Activated B cell treated with CpG ODN at 0.5 μM for 24 hours (primary cell): Measurements from ENCODE around the gene CEP164. TPM values are rescaled to one million over a fixed set of nuclear protein-coding genes. Genes with fewer than 3 reads are reported as not detected.

ENCODE experiments used
- ATAC-seq: fragments of 200-7000 bp; cut with Tn5 transposase; one replicate; pipeline ENCODE4 v1.10.0; 2021; ENCODE audit warnings: low read depth, mild to moderate bottlenecking, moderate library complexity
- CTCF ChIA-PET: fragments of 350-600 bp; sonication (Branson Sonifier 250); formaldehyde crosslinking; loops from one replicate; lab custom pipeline; 2021; ENCODE audit warnings: antibody characterized with exemption; lab: Charles Lee
- POLR2A ChIA-PET: fragments of 350-600 bp; sonication (Branson Sonifier 250); formaldehyde crosslinking; loops from one replicate; lab custom pipeline; 2021; ENCODE audit warnings: antibody characterized with exemption; lab: Charles Lee
- DNase-seq: peaks from one replicate; pipeline ENCODE4 v3.0.0; 2022
- H3K27ac Mint-ChIP-seq: one replicate; pipeline ENCODE4 v1.8.0; 2020; ENCODE audit warnings: mixed read lengths
- H3K27me3 Mint-ChIP-seq: one replicate; pipeline ENCODE4 v1.8.0; 2021; ENCODE audit warnings: mixed read lengths
- H3K36me3 Mint-ChIP-seq: one replicate; pipeline ENCODE4 v1.8.0; 2021; ENCODE audit warnings: low read depth, mixed read lengths
- H3K4me1 Mint-ChIP-seq: one replicate; pipeline ENCODE4 v1.8.0; 2021; ENCODE audit warnings: mixed read lengths
- H3K4me3 Mint-ChIP-seq: one replicate; pipeline ENCODE4 v1.8.0; 2020; ENCODE audit warnings: mild to moderate bottlenecking, mixed read lengths
- H3K9me3 Mint-ChIP-seq: one replicate; pipeline ENCODE4 v1.8.0; 2020; ENCODE audit warnings: mixed read lengths
- CTCF ChIP-seq: fragments of 200-600 bp; IDR thresholded peaks from one replicate; pipeline ENCODE4 v1.8.0; 2022; ENCODE audit warnings: antibody characterized with exemption, mild to moderate bottlenecking
- intact Hi-C: fragments of 100-400 bp; cut with micrococcal nuclease; formaldehyde crosslinking; loops from one replicate; pipeline ENCODE4 v1.15.1; 2024
- total RNA-seq: library from RNA; stranded (reverse); gene quantifications from 2 replicates; pipeline ENCODE4 v1.2.3, GENCODE V29; 2022

CEP164 gene
- total RNA-seq, 1 donor from 2014 or later: 50.9 TPM

GRCh38 chr11:117356126-117356890, 28.7 kb downstream of the CEP164 start:
- Mint-ChIP-seq H3K4me1 (no peaks in the 10 kb centered on the region), H3K4me3 (no peak overlapping the region), H3K9me3 (no peaks in the 10 kb centered on the region), H3K27ac (no peak overlapping the region), H3K36me3 (peaks cover 64% of the 10 kb centered on the region), H3K27me3 (no peaks in the 10 kb centered on the region)
- ChIA-PET CTCF (no interaction called here), POLR2A (no interaction called here)
- no peak for DNase-seq
- intact Hi-C loops: no loop called here
- no peak for TF ChIP-seq CTCF
- ATAC-seq: no peak

GRCh38 chr11:117361432-117361831, 33.8 kb downstream of the CEP164 start:
- POLR2A ChIA-PET: no interaction called here
- Mint-ChIP-seq H3K4me1 (no peaks in the 10 kb centered on the region), H3K4me3 (no peak overlapping the region), H3K9me3 (no peaks in the 10 kb centered on the region), H3K27ac (no peak overlapping the region), H3K36me3 (peaks cover 68% of the 10 kb centered on the region), H3K27me3 (no peaks in the 10 kb centered on the region)
- no peak for ATAC-seq
- CTCF ChIA-PET: no interaction called here
- TF ChIP-seq CTCF: no peak
- intact Hi-C loops: no loop called here
- no peak for DNase-seq

GRCh38 chr11:117366248-117366647, 38.6 kb downstream of the CEP164 start:
- TF ChIP-seq CTCF: no peak
- DNase-seq (no peak), ATAC-seq (no peak)
- ChIA-PET POLR2A (no interaction called here), CTCF (no interaction called here)
- no peaks in the 10 kb centered on the region for H3K27me3 Mint-ChIP-seq
- no peak overlapping the region for H3K27ac Mint-ChIP-seq
- no peaks in the 10 kb centered on the region for H3K9me3 Mint-ChIP-seq
- H3K36me3 Mint-ChIP-seq: peaks cover 81% of the 10 kb centered on the region
- no peaks in the 10 kb centered on the region for H3K4me1 Mint-ChIP-seq
- H3K4me3 Mint-ChIP-seq: no peak overlapping the region
- intact Hi-C loops: no loop called here

- ChIA-PET POLR2A (no interaction called here), CTCF (no interaction called here)
- no peak overlapping the region for H3K4me3 Mint-ChIP-seq
- no peaks in the 10 kb centered on the region for H3K9me3 Mint-ChIP-seq
- no peaks in the 10 kb centered on the region for H3K27me3 Mint-ChIP-seq
- intact Hi-C loops: no loop called here
- ATAC-seq (no peak), DNase-seq (no peak)
- H3K27ac Mint-ChIP-seq: no peak overlapping the region
- H3K36me3 Mint-ChIP-seq: peaks cover 81% of the 10 kb centered on the region
- no peaks in the 10 kb centered on the region for H3K4me1 Mint-ChIP-seq
- TF ChIP-seq CTCF: no peak
These were observed 39.2 kb downstream of the CEP164 start for GRCh38 chr11:117366875-117367274.

- ATAC-seq (no peak), DNase-seq (no peak)
- POLR2A ChIA-PET: no interaction called here
- CTCF ChIA-PET: no interaction called here
- Mint-ChIP-seq H3K9me3 (no peaks in the 10 kb centered on the region), H3K27me3 (no peaks in the 10 kb centered on the region), H3K36me3 (peaks cover 83% of the 10 kb centered on the region), H3K4me3 (no peak overlapping the region), H3K4me1 (no peaks in the 10 kb centered on the region), H3K27ac (no peak overlapping the region)
- no peak for TF ChIP-seq CTCF
- intact Hi-C loops: no loop called here
These were observed 41.9 kb downstream of the CEP164 start for GRCh38 chr11:117369534-117369933.
